Activated T-cell treated with anti-CD3 and anti-CD28 coated beads, Interleukin-2, amount 50 U/mL, for 72 hours (primary cell): ENCODE data around the gene NUDT19. TPM values are rescaled to one million over a fixed set of nuclear protein-coding genes. Genes with fewer than 3 reads are reported as not detected.
A peak's percentile ranks its signal among the peaks of the same experiment; 100 is the strongest.
"Not testable (repeated sequence)": the region's sequence is repeated elsewhere in the genome, so short reads cannot be mapped to it uniquely, and the experiment has no call there.

Source experiments
- ATAC-seq, 2 donors: fragments of 150-1000 bp; cut with Tn5 transposase; replicated peaks in 1 of 2; 2 replicates each; pipeline ENCODE4 v1.10.0; 2021; ENCODE audit warnings: moderate library complexity in 2 of 2, mild to moderate bottlenecking in 1 of 2
- DNase-seq, 2 donors: peaks; one replicate each; pipeline ENCODE4 v3.0.0; 2021 to 2022; ENCODE audit warnings: mixed read lengths in 1 of 2
- H3K27ac Mint-ChIP-seq: one replicate; pipeline ENCODE4 v1.8.0; 2022; ENCODE audit warnings: mild to moderate bottlenecking, moderate library complexity, mixed read lengths
- H3K27me3 Mint-ChIP-seq: one replicate; pipeline ENCODE4 v1.8.0; 2022; ENCODE audit warnings: low read depth, mixed read lengths
- H3K36me3 Mint-ChIP-seq, 2 donors: one replicate each; pipeline ENCODE4 v1.8.0; 2022; ENCODE audit warnings: mixed read lengths in 2 of 2, mild to moderate bottlenecking in 1 of 2; ENCODE audit not compliant: insufficient read depth in 2 of 2
- H3K4me1 Mint-ChIP-seq: one replicate; pipeline ENCODE4 v1.8.0; 2022; ENCODE audit warnings: low read depth, mixed read lengths
- H3K4me3 Mint-ChIP-seq, 2 donors: one replicate each; pipeline ENCODE4 v1.8.0; 2022; ENCODE audit warnings: mild to moderate bottlenecking in 2 of 2, mixed read lengths in 2 of 2, moderate library complexity in 2 of 2
- H3K9me3 Mint-ChIP-seq, 2 donors: one replicate each; pipeline ENCODE4 v1.8.0; 2022; ENCODE audit warnings: mixed read lengths in 2 of 2
- total RNA-seq, 2 donors: library from RNA; stranded (reverse); gene quantifications; one replicate each; pipeline ENCODE4 v1.2.3, GENCODE V29; 2022

Gene NUDT19
- total RNA-seq, 2 donors from 2014 or later: 26.1 to 28.0 TPM

DNA sequence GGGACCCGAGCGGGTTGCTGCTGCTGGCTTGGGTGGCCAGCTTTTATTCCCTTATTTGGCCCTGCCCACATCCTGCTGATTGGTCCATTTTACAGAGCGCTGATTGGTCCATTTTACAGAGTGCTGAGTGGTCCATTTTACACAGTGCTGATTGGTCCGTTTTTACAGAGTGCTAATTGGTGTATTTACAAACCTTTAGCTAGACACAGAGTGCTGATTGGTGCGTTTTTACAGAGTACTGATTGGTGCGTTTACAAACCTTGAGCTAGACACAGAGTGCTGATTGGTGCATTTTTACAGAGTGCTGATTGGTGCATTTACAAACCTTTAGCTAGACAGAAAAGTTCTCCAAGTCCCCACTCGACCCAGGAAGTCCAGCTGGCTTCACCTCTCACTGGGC is 8.5 kb downstream of the NUDT19 start:
- DNase-seq, H3K4me3 Mint-ChIP-seq, H3K27me3 Mint-ChIP-seq, H3K9me3 Mint-ChIP-seq, ATAC-seq, H3K27ac Mint-ChIP-seq: not testable (repeated sequence)
- peaks cover 25 to 74% of the 10 kb centered on the region in 2 donors for H3K36me3 Mint-ChIP-seq
- H3K4me1 Mint-ChIP-seq: peaks cover 22% of the 10 kb centered on the region

DNA sequence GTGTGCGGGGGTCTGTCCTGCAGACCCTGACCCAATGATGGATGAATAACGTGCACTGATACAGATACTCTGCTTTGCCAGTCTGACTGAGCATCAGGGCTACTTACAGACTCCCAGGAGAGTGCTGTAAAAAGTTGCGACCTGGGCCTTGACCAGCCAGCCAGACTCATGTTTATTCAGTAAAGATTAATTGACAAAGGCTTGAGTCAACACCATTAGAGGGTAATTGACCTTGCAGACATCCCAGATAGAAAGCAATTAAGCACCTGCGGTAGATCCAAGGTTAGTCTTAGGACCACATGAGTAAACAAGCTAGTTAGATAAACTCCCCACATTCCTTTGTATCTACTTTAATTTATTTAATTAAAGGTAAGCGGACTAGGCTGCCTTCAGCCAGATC is 10.4 kb downstream of the NUDT19 start:
- Mint-ChIP-seq H3K36me3 (peaks cover 21 to 70% of the 10 kb centered on the region in 2 donors), H3K27ac (no peak overlapping the region), H3K27me3 (no peaks in the 10 kb centered on the region), H3K9me3 (peaks cover 3 to 5% of the 10 kb centered on the region in 2 donors), H3K4me1 (peaks cover 7% of the 10 kb centered on the region), H3K4me3 (no peak overlapping the region)
- no peak for DNase-seq
- no peak for ATAC-seq

DNA sequence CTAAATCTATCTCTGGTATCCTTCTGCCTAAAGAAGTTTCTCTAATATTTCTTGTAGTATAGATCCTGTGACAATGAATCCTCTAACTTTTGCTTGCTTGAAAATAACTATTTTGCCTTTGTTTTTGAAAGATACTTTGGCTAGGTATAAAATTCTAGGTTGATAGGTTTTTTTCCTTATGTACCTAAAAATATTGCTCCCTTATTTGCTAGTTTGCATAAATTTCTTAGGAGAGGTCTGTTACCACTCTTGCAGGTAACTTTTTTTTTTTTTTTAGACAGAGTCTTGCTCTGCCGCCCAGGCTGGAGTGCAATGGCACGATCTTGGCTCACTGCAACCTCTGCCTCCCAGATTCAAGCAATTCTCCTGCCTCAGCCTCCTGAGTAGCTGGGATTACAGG is 12.4 kb downstream of the NUDT19 start:
- Mint-ChIP-seq H3K36me3 (peaks cover 16 to 64% of the 10 kb centered on the region in 2 donors), H3K4me1 (peaks cover 11% of the 10 kb centered on the region)
- not testable (repeated sequence) for H3K9me3 Mint-ChIP-seq, H3K4me3 Mint-ChIP-seq, H3K27me3 Mint-ChIP-seq, ATAC-seq, H3K27ac Mint-ChIP-seq, DNase-seq

DNA sequence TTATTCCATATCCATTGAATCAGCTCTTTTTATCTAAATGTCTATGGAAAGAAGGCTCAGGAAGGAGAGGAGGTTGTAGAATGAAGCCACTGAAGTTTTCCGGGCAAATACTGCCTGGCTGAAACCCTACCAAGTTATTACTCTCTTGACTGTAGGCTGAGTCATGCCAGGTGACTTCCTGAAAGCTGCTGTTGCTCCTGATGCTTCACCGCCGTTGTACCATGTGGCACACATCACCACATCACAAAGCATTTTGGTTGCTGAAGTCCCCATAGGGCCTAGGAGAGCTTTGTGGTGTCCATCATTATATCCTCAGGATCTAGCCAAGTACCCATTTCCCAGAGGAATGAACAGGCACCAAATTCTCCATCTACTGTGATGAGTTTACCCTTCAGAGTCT is 16.8 kb downstream of the NUDT19 start:
- Mint-ChIP-seq H3K4me1 (peaks cover 12% of the 10 kb centered on the region), H3K27me3 (no peaks in the 10 kb centered on the region), H3K27ac (peak overlapping the region; percentile 88), H3K4me3 (peak overlapping the region; percentile 32 to 37), H3K36me3 (peaks cover 11 to 45% of the 10 kb centered on the region in 2 donors), H3K9me3 (peaks cover 3% of the 10 kb centered on the region in 2 donors)
- peak; percentile 46 to 50 for DNase-seq
- ATAC-seq: peak; percentile 92 to 98

GRCh38 chr19:32709032-32709431 is 17.4 kb downstream of the NUDT19 start:
- DNase-seq: no peak
- Mint-ChIP-seq H3K27ac (peak overlapping the region; percentile 88), H3K27me3 (no peaks in the 10 kb centered on the region), H3K9me3 (peaks cover 3% of the 10 kb centered on the region in 2 donors), H3K4me1 (peaks cover 12% of the 10 kb centered on the region), H3K36me3 (peaks cover 8 to 40% of the 10 kb centered on the region in 2 donors), H3K4me3 (peak overlapping the region in 1 of 2 donors; percentile 10)
- ATAC-seq: peak; percentile 29 to 31

GRCh38 chr19:32711747-32712146 is 20.1 kb downstream of the NUDT19 start:
- Mint-ChIP-seq H3K27me3 (no peaks in the 10 kb centered on the region), H3K27ac (no peak overlapping the region), H3K36me3 (peaks cover 5 to 35% of the 10 kb centered on the region in 2 donors), H3K9me3 (no peaks in the 10 kb centered on the region), H3K4me3 (no peak overlapping the region), H3K4me1 (peaks cover 12% of the 10 kb centered on the region)
- DNase-seq (no peak), ATAC-seq (no peak)

- not testable (repeated sequence) for ATAC-seq, DNase-seq
Measured at GRCh38 chr19:32716203-32716602, 24.6 kb downstream of the NUDT19 start.

GRCh38 chr19:32717496-32717895 is 25.9 kb downstream of the NUDT19 start:
- ATAC-seq (no peak), DNase-seq (no peak)
- Mint-ChIP-seq H3K27ac (no peak overlapping the region), H3K27me3 (no peaks in the 10 kb centered on the region), H3K36me3 (peaks cover 0 to 13% of the 10 kb centered on the region in 2 donors), H3K4me3 (no peak overlapping the region), H3K4me1 (peaks cover 4% of the 10 kb centered on the region), H3K9me3 (no peaks in the 10 kb centered on the region)

More at GRCh38 chr19:32716203-32716602, 24.6 kb downstream of the NUDT19 start:
- H3K27ac Mint-ChIP-seq, H3K9me3 Mint-ChIP-seq, H3K4me3 Mint-ChIP-seq, H3K27me3 Mint-ChIP-seq, H3K4me1 Mint-ChIP-seq: not testable (repeated sequence)
- peaks cover 0 to 15% of the 10 kb centered on the region in 2 donors for H3K36me3 Mint-ChIP-seq

DNA sequence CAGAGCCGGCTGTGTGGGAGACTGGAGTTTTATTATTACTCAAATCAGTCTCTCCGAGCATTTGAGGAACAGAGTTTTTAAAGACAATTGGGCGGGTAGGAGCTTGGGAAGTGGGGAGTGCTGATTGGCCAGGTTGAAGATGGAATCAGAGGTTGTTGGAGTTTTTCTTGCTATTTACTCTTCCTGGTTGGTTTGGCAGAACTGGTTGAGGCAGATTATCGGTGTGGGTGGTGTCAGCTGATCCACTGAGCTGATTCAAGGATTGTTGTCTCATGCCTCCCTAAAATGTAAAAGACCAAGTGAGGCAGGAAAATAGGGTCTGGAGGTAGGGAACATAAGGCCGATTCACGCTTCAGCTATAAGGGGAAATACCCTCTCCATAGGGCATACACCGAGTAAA is 26.7 kb downstream of the NUDT19 start:
- Mint-ChIP-seq H3K9me3 (no peaks in the 10 kb centered on the region), H3K4me3 (no peak overlapping the region), H3K27ac (no peak overlapping the region), H3K36me3 (peaks cover 0 to 10% of the 10 kb centered on the region in 2 donors), H3K27me3 (no peaks in the 10 kb centered on the region), H3K4me1 (peaks cover 4% of the 10 kb centered on the region)
- ATAC-seq (no peak), DNase-seq (no peak)

- ATAC-seq (peak in 1 of 2 donors; percentile 29), DNase-seq (no peak)
- Mint-ChIP-seq H3K27me3 (no peaks in the 10 kb centered on the region), H3K4me1 (peaks cover 4% of the 10 kb centered on the region), H3K9me3 (no peaks in the 10 kb centered on the region), H3K36me3 (peaks cover 0 to 10% of the 10 kb centered on the region in 2 donors), H3K4me3 (no peak within 1 kb of the TSS), H3K27ac (no peak within 1 kb of the TSS)
Measured at GRCh38 chr19:32719611-32720059, 28.0 kb downstream of the NUDT19 start, which contains the start of gene TDRD12. TDRD12 (plus strand) TSS chr19:32719767; CDS start chr19:32720073, 306 bp downstream.

DNA sequence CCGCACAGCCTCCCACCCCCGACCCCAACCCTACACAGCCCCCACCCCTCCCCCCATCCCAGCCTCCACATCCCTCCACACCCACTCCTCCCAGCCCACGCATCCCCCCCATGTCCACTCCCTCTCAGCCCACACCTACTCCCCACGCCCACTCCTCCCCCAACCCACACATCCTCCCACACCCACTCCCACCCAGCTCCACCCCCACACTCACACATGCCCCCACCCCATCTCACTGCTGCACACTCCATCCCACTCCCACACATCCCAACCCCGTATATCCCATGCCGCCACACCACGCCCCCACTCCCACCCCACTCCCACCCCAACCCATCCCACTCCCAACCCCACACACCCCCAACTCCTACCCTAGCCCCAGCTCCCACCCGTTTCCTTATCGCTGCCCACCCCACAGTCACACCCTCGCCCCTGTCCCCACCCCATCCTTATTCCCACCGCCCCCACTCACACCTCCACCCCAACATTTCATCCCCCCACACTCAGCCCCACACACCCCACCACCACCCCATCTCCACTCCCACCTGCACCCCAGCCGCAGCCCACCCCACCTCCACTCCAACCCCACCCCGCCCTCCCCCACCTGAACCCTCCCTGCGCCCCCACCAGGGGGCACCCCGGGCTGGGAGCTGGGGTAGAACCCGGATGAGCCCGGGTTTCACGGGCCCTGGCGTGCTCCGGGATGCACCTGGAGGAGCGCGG is 28.8 kb downstream of the NUDT19 start:
- no peak overlapping the region for H3K4me3 Mint-ChIP-seq
- peaks cover 4% of the 10 kb centered on the region for H3K4me1 Mint-ChIP-seq
- DNase-seq (no peak), ATAC-seq (no peak)
- H3K36me3 Mint-ChIP-seq: peaks cover 0 to 5% of the 10 kb centered on the region in 2 donors
- no peaks in the 10 kb centered on the region for H3K27me3 Mint-ChIP-seq
- H3K9me3 Mint-ChIP-seq: peaks cover 0 to under 1% of the 10 kb centered on the region in 2 donors
- H3K27ac Mint-ChIP-seq: no peak overlapping the region

- no peak overlapping the region for H3K27ac Mint-ChIP-seq
- no peaks in the 10 kb centered on the region for H3K27me3 Mint-ChIP-seq
- H3K4me1 Mint-ChIP-seq: peaks cover 4% of the 10 kb centered on the region
- H3K4me3 Mint-ChIP-seq: no peak overlapping the region
- no peak for ATAC-seq
- H3K9me3 Mint-ChIP-seq: peaks cover 0 to 4% of the 10 kb centered on the region in 2 donors
- no peak for DNase-seq
- H3K36me3 Mint-ChIP-seq: peaks cover 0 to 3% of the 10 kb centered on the region in 2 donors
Measured at GRCh38 chr19:32720936-32721250, 29.3 kb downstream of the NUDT19 start.

DNA sequence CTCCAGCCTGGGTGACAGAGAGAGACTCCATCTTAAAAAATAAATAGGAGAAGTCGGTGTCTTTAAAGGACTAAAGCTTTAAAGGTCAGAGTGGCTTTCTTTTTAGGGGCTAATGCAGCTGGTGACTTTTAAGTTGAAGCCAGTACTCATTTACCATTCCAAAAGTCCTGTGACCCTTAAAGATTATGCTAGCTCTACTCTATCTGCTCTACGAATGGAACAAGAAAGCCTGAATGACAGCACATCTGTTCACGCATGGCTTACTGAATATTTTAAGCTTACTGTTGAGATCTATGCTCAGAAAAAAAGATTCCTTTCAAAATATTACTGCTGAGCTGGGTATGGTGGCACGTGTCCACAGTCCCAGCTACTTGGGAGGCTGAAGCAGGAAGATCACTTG is 44.3 kb downstream of the NUDT19 start:
- Mint-ChIP-seq H3K27me3 (peaks cover 16% of the 10 kb centered on the region), H3K4me3 (no peak overlapping the region), H3K9me3 (no peaks in the 10 kb centered on the region), H3K36me3 (no peaks in the 10 kb centered on the region), H3K4me1 (no peaks in the 10 kb centered on the region), H3K27ac (no peak overlapping the region)
- ATAC-seq (no peak), DNase-seq (no peak)

GRCh38 chr19:32743021-32743420 is 51.4 kb downstream of the NUDT19 start:
- H3K36me3 Mint-ChIP-seq: no peaks in the 10 kb centered on the region
- no peak for DNase-seq
- no peaks in the 10 kb centered on the region for H3K9me3 Mint-ChIP-seq
- ATAC-seq: no peak
- no peak overlapping the region for H3K4me3 Mint-ChIP-seq
- H3K4me1 Mint-ChIP-seq: peaks cover 3% of the 10 kb centered on the region
- H3K27ac Mint-ChIP-seq: no peak overlapping the region
- H3K27me3 Mint-ChIP-seq: peaks cover 18% of the 10 kb centered on the region
